Right forelimb (tissue), 1 donor: Measurements from ENCODE around the gene SLC7A1.

ENCODE experiments used
- DNase-seq: peaks from one replicate; pipeline ENCODE4 v3.0.0-alpha.2; 2018

The SLC7A1 gene

GRCh38 chr13:29484796-29485195 is 110.7 kb downstream of the SLC7A1 start:
- no peak for DNase-seq

- DNase-seq, result no peak
Measured at GRCh38 chr13:29484236-29484635, 111.3 kb downstream of the SLC7A1 start.

GRCh38 chr13:29483623-29484022 is 111.9 kb downstream of the SLC7A1 start:
- no peak for DNase-seq

- no peak for DNase-seq
Measured at GRCh38 chr13:29483211-29483610, 112.3 kb downstream of the SLC7A1 start.

- DNase-seq, result no peak
Measured at GRCh38 chr13:29482504-29482903, 113.0 kb downstream of the SLC7A1 start.

- no peak for DNase-seq
Measured at GRCh38 chr13:29481603-29482002, 113.9 kb downstream of the SLC7A1 start.

GRCh38 chr13:29480893-29481525 is 114.5 kb downstream of the SLC7A1 start:
- no peak for DNase-seq

GRCh38 chr13:29479716-29480492 is 115.6 kb downstream of the SLC7A1 start:
- DNase-seq, result no peak

GRCh38 chr13:29476046-29476445 is 119.4 kb downstream of the SLC7A1 start:
- DNase-seq, result no peak

GRCh38 chr13:29474991-29475390 is 120.5 kb downstream of the SLC7A1 start:
- DNase-seq, result no peak

- DNase-seq, result no peak
Measured at GRCh38 chr13:29473166-29473565, 122.3 kb downstream of the SLC7A1 start.

- no peak for DNase-seq
Measured at GRCh38 chr13:29472332-29472961, 123.0 kb downstream of the SLC7A1 start.

- no peak for DNase-seq
Measured at GRCh38 chr13:29471551-29471950, 123.9 kb downstream of the SLC7A1 start.

- DNase-seq, result no peak
Measured at GRCh38 chr13:29465741-29466293, 129.7 kb downstream of the SLC7A1 start.

GRCh38 chr13:29464105-29464679 is 131.3 kb downstream of the SLC7A1 start:
- DNase-seq, result no peak

GRCh38 chr13:29459813-29460355 is 135.6 kb downstream of the SLC7A1 start:
- DNase-seq, result no peak
